HL-60 (cell line): Measurements from ENCODE around the gene TCFL5.

Source experiments
- DNase-seq, 2 experiments: peaks; one replicate each; pipeline ENCODE4 v3.0.0-alpha.2; 2010 to 2020; ENCODE audit warnings: low read depth in 1 of 2, low spot score in 1 of 2
- H3K27ac ChIP-seq: fragments of 250-450 bp; sonication (Bioruptor Pico); replicated peaks from 2 replicates; pipeline ENCODE4 v1.5.1; 2020; ENCODE audit warnings: mild to moderate bottlenecking, moderate library complexity
- H3K27me3 ChIP-seq: fragments of 250-450 bp; sonication (Bioruptor Pico); 2 replicates; pipeline ENCODE4 v1.5.1; 2021; ENCODE audit warnings: mild to moderate bottlenecking, moderate library complexity; ENCODE audit not compliant: insufficient read depth, poor library complexity, severe bottlenecking
- H3K4me3 ChIP-seq: replicated peaks from 2 replicates; pipeline ENCODE4 v1.5.1; 2011; ENCODE audit warnings: mild to moderate bottlenecking, control low read depth, low read length; ENCODE audit not compliant: insufficient read depth
- GABPA ChIP-seq: IDR thresholded peaks from 2 replicates; pipeline ENCODE4 v1.6.1; 2012; ENCODE audit warnings: low read depth
- POLR2AphosphoS5 ChIP-seq: IDR thresholded peaks from 2 replicates; pipeline ENCODE4 v1.6.1; 2012; ENCODE audit warnings: low read depth
- SPI1 ChIP-seq: IDR thresholded peaks from 2 replicates; pipeline ENCODE4 v1.6.1; 2012; ENCODE audit warnings: low read depth, mild to moderate bottlenecking, borderline replicate concordance
- TF ChIP-seq, protein P1 (sequence below): IDR thresholded peaks from 2 replicates; pipeline ENCODE4 v1.6.1; 2012; ENCODE audit warnings: low read depth; ENCODE audit not compliant: insufficient replicate concordance
- TF ChIP-seq, protein P2 (sequence below): IDR thresholded peaks from one replicate; pipeline ENCODE4 v1.5.1; 2011; ENCODE audit warnings: low read length, control low read depth, inconsistent platforms; ENCODE audit not compliant: insufficient read depth

The TCFL5 gene

DNA sequence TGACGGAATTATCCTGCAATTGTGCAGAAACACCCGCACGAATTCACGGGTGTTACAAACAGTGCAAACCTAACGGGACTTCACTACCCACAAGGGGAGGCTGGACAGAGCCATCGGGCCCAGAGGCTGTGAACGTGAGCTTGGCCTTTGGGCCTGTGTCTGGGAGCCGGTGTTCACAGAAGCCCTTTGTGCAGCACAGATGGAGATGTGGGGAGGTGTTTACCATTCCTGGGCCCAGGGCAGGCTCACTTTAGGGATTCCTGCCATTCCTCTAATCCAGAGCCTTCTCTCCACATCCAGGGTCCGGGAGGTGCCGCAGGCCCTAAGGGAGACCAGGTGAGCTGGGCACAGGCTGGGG is 29.8 kb downstream of the TCFL5 start:
- Histone ChIP-seq H3K27ac (peak overlapping the region; percentile 71), H3K27me3 (no peaks in the 10 kb centered on the region), H3K4me3 (no peak overlapping the region)
- TF ChIP-seq, protein P1, sequence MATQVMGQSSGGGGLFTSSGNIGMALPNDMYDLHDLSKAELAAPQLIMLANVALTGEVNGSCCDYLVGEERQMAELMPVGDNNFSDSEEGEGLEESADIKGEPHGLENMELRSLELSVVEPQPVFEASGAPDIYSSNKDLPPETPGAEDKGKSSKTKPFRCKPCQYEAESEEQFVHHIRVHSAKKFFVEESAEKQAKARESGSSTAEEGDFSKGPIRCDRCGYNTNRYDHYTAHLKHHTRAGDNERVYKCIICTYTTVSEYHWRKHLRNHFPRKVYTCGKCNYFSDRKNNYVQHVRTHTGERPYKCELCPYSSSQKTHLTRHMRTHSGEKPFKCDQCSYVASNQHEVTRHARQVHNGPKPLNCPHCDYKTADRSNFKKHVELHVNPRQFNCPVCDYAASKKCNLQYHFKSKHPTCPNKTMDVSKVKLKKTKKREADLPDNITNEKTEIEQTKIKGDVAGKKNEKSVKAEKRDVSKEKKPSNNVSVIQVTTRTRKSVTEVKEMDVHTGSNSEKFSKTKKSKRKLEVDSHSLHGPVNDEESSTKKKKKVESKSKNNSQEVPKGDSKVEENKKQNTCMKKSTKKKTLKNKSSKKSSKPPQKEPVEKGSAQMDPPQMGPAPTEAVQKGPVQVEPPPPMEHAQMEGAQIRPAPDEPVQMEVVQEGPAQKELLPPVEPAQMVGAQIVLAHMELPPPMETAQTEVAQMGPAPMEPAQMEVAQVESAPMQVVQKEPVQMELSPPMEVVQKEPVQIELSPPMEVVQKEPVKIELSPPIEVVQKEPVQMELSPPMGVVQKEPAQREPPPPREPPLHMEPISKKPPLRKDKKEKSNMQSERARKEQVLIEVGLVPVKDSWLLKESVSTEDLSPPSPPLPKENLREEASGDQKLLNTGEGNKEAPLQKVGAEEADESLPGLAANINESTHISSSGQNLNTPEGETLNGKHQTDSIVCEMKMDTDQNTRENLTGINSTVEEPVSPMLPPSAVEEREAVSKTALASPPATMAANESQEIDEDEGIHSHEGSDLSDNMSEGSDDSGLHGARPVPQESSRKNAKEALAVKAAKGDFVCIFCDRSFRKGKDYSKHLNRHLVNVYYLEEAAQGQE: no peak
- no peak for TF ChIP-seq POLR2AphosphoS5
- TF ChIP-seq, protein P2, sequence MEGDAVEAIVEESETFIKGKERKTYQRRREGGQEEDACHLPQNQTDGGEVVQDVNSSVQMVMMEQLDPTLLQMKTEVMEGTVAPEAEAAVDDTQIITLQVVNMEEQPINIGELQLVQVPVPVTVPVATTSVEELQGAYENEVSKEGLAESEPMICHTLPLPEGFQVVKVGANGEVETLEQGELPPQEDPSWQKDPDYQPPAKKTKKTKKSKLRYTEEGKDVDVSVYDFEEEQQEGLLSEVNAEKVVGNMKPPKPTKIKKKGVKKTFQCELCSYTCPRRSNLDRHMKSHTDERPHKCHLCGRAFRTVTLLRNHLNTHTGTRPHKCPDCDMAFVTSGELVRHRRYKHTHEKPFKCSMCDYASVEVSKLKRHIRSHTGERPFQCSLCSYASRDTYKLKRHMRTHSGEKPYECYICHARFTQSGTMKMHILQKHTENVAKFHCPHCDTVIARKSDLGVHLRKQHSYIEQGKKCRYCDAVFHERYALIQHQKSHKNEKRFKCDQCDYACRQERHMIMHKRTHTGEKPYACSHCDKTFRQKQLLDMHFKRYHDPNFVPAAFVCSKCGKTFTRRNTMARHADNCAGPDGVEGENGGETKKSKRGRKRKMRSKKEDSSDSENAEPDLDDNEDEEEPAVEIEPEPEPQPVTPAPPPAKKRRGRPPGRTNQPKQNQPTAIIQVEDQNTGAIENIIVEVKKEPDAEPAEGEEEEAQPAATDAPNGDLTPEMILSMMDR: no peak
- TF ChIP-seq SPI1: no peak
- TF ChIP-seq GABPA: no peak
- DNase-seq: no peak

DNA sequence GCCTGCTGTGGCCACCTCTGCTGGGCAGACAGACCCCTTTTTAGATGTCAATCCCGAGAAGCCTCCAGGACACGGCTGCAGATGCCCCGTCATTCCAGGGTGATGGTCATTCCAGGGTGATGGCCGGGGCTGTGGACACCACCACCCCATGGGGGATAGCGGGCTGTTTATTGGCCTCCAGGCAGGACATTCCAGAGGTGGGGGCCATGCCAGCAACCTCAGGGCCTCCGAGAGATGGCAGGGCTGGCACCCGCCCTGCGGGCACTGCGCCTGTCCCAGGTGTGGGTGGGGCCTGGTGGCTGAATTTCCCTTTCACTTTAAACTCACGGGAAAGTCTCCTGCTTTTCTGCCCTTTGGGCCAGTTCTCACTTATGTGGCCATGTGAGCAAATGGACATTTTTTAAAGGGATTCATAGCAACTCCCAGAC is 30.2 kb downstream of the TCFL5 start:
- no peak overlapping the region for H3K4me3 ChIP-seq
- no peaks in the 10 kb centered on the region for H3K27me3 ChIP-seq
- TF ChIP-seq GABPA (no peak), SPI1 (no peak), POLR2AphosphoS5 (no peak)
- TF ChIP-seq, protein P2: no peak
- TF ChIP-seq, protein P1: no peak
- no peak for DNase-seq
- no peak overlapping the region for H3K27ac ChIP-seq

DNA sequence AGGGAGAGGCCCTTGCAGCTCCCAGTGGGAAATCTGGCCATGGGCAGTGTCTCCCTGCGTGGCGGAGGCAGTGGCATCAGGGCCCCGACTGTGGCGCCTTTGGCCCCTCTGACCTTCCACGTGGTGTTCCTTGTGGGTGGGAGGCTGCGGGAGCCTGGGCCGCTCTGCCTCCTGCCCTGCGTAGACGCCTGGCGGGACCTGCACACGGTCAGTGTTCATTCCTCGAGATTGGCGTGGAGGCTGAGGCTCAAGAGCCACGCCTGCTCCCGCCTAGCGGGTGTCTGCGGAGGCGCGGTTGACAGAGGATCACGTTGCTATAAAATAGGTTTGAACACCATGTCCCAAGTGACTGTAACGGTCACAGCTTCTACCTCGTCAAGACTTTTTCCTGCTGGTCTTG is 30.8 kb downstream of the TCFL5 start:
- Histone ChIP-seq H3K4me3 (no peak overlapping the region), H3K27ac (no peak overlapping the region), H3K27me3 (no peaks in the 10 kb centered on the region)
- no peak for DNase-seq
- TF ChIP-seq SPI1 (no peak), GABPA (no peak), POLR2AphosphoS5 (no peak)
- TF ChIP-seq, protein P1: no peak
- TF ChIP-seq, protein P2: no peak
